WTC11 (cell line): ENCODE measurements around the gene ZNHIT2. TPM values are rescaled to one million over a fixed set of nuclear protein-coding genes. Genes with fewer than 3 reads are reported as not detected.

ENCODE experiments used
- ATAC-seq: fragments of 200-7000 bp; cut with Tn5 transposase; 2 replicates; pipeline ENCODE4 v1.10.0; 2021; ENCODE audit warnings: mild to moderate bottlenecking, moderate library complexity
- CTCF ChIA-PET: fragments of 300-600 bp; sonication (Branson Sonifier 250); formaldehyde crosslinking; loops from one replicate; lab custom pipeline; 2021; ENCODE audit warnings: antibody characterized with exemption; lab: Charles Lee
- POLR2A ChIA-PET: fragments of 350-600 bp; sonication (Branson Sonifier 250); formaldehyde crosslinking; loops from one replicate; lab custom pipeline; 2021; ENCODE audit warnings: antibody characterized with exemption; lab: Charles Lee
- DNase-seq: peaks from one replicate; pipeline ENCODE4 v3.0.0; 2021; ENCODE audit warnings: low spot score
- H3K27ac Mint-ChIP-seq: 2 replicates; pipeline ENCODE4 v1.8.0; 2021; ENCODE audit warnings: mixed read lengths
- H3K27me3 Mint-ChIP-seq: 2 replicates; pipeline ENCODE4 v1.8.0; 2021; ENCODE audit warnings: low read depth, mild to moderate bottlenecking, moderate library complexity, mixed read lengths
- H3K36me3 Mint-ChIP-seq: 2 replicates; pipeline ENCODE4 v1.8.0; 2021; ENCODE audit warnings: mixed read lengths
- H3K4me1 Mint-ChIP-seq: 2 replicates; pipeline ENCODE4 v1.8.0; 2022; ENCODE audit warnings: mixed read lengths
- H3K4me3 Mint-ChIP-seq: 2 replicates; pipeline ENCODE4 v1.8.0; 2021; ENCODE audit warnings: mild to moderate bottlenecking, moderate library complexity, mixed read lengths
- H3K9me3 Mint-ChIP-seq: 2 replicates; pipeline ENCODE4 v1.8.0; 2021; ENCODE audit warnings: mixed read lengths
- GABPB1 ChIP-seq: sonication (generic); formaldehyde crosslinking; IDR thresholded peaks from 2 replicates; pipeline ENCODE4 v1.8.1; 2023; ENCODE audit warnings: mild to moderate bottlenecking, missing genetic modification reagents
- GRHL2 ChIP-seq: fragments of 250-450 bp; sonication (Bioruptor Pico); IDR thresholded peaks from 2 replicates; pipeline ENCODE4 v1.8.0; 2022; ENCODE audit warnings: mild to moderate bottlenecking, moderate library complexity; ENCODE audit not compliant: insufficient replicate concordance, severe bottlenecking
- IRF2 ChIP-seq: sonication (generic); formaldehyde crosslinking; IDR thresholded peaks from 2 replicates; pipeline ENCODE4 v1.8.0; 2022; ENCODE audit warnings: low read depth, missing genetic modification reagents, borderline replicate concordance
- NR3C1 ChIP-seq: sonication (generic); formaldehyde crosslinking; conservative IDR thresholded peaks from 2 replicates; pipeline ENCODE4 v1.8.1; 2023; ENCODE audit warnings: low read depth, mild to moderate bottlenecking, missing genetic modification reagents
- OVOL2 ChIP-seq: fragments of 250-450 bp; sonication (Bioruptor Pico); IDR thresholded peaks from 2 replicates; pipeline ENCODE4 v1.9.0; 2021; ENCODE audit warnings: mild to moderate bottlenecking, borderline replicate concordance
- SMAD4 ChIP-seq: sonication (generic); formaldehyde crosslinking; IDR thresholded peaks from 2 replicates; pipeline ENCODE4 v1.8.0; 2022; ENCODE audit warnings: mild to moderate bottlenecking, missing genetic modification reagents
- ZBTB21 ChIP-seq: sonication (generic); formaldehyde crosslinking; IDR thresholded peaks from 2 replicates; pipeline ENCODE4 v1.8.1; 2023; ENCODE audit warnings: mild to moderate bottlenecking, missing genetic modification reagents, borderline replicate concordance
- ZNF416 ChIP-seq: fragments of 250-450 bp; sonication (Bioruptor Pico); IDR thresholded peaks from 2 replicates; pipeline ENCODE4 v1.9.0; 2021; ENCODE audit warnings: mild to moderate bottlenecking, inconsistent platforms
- total RNA-seq: library from RNA; stranded (reverse); gene quantifications from 3 replicates; pipeline ENCODE4 v1.2.3, GENCODE V29; 2021
- TF ChIP-seq, protein P1 (sequence below): sonication (generic); formaldehyde crosslinking; IDR thresholded peaks from 2 replicates; pipeline ENCODE4 v1.8.0; 2023; ENCODE audit warnings: missing genetic modification reagents, mild to moderate bottlenecking, borderline replicate concordance
- TF ChIP-seq, protein P2 (sequence below): sonication (generic); formaldehyde crosslinking; conservative IDR thresholded peaks from 2 replicates; pipeline ENCODE4 v1.8.1; 2022; ENCODE audit warnings: mild to moderate bottlenecking, missing genetic modification reagents
- TF ChIP-seq, protein P3 (sequence below): sonication (generic); formaldehyde crosslinking; IDR thresholded peaks from 2 replicates; pipeline ENCODE4 v1.8.0; 2022; ENCODE audit warnings: mild to moderate bottlenecking, missing genetic modification reagents

Gene ZNHIT2
- total RNA-seq, 1 experiment from 2014 or later, result 16.7 TPM

DNA sequence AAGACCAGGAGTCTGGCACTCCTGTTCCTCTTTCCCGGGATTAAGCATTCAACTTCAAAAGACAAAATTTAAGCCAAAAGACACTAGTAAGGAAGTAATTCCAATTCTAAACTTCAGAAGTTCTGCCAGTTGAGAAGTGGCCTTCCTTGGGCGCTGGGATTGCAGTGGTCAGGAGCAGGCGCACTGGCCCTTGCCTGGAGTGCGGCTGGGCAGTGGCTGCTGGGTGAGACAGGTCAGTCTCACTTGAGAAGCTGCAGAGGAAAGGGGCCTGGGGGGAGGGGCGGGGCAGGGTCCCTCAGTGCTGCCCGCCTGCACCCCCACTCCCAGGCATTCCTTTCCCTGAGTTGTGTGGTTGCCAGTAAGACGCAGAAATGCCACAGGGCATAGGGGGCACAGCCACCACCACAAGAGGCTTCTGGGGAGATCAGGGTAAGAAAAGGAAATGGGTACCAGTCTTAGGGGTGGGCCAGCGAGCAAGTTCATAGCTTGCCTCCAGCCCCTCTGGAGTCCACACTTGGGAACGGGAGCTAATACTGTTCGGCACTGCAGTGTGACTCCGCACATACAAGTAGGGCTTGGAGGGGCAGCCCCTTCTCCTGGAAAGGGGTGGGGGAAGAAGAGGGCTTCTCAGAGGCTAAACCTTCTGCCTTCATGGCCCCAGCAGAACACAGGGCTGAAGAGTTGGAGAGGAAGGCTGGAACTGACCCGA is 10.1 kb upstream of the ZNHIT2 start (continued):
- TF ChIP-seq, protein P1, sequence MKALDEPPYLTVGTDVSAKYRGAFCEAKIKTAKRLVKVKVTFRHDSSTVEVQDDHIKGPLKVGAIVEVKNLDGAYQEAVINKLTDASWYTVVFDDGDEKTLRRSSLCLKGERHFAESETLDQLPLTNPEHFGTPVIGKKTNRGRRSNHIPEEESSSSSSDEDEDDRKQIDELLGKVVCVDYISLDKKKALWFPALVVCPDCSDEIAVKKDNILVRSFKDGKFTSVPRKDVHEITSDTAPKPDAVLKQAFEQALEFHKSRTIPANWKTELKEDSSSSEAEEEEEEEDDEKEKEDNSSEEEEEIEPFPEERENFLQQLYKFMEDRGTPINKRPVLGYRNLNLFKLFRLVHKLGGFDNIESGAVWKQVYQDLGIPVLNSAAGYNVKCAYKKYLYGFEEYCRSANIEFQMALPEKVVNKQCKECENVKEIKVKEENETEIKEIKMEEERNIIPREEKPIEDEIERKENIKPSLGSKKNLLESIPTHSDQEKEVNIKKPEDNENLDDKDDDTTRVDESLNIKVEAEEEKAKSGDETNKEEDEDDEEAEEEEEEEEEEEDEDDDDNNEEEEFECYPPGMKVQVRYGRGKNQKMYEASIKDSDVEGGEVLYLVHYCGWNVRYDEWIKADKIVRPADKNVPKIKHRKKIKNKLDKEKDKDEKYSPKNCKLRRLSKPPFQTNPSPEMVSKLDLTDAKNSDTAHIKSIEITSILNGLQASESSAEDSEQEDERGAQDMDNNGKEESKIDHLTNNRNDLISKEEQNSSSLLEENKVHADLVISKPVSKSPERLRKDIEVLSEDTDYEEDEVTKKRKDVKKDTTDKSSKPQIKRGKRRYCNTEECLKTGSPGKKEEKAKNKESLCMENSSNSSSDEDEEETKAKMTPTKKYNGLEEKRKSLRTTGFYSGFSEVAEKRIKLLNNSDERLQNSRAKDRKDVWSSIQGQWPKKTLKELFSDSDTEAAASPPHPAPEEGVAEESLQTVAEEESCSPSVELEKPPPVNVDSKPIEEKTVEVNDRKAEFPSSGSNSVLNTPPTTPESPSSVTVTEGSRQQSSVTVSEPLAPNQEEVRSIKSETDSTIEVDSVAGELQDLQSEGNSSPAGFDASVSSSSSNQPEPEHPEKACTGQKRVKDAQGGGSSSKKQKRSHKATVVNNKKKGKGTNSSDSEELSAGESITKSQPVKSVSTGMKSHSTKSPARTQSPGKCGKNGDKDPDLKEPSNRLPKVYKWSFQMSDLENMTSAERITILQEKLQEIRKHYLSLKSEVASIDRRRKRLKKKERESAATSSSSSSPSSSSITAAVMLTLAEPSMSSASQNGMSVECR, result no peak
- TF ChIP-seq NR3C1 (CRISPR knock-in tag), result no peak
- TF ChIP-seq, protein P2, sequence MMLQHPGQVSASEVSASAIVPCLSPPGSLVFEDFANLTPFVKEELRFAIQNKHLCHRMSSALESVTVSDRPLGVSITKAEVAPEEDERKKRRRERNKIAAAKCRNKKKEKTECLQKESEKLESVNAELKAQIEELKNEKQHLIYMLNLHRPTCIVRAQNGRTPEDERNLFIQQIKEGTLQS (CRISPR knock-in tag), result no peak
- no peak for TF ChIP-seq SMAD4 (CRISPR knock-in tag)
- no peak for TF ChIP-seq ZNF416 (CRISPR knock-in tag)
- TF ChIP-seq OVOL2 (CRISPR knock-in tag), result no peak

DNA sequence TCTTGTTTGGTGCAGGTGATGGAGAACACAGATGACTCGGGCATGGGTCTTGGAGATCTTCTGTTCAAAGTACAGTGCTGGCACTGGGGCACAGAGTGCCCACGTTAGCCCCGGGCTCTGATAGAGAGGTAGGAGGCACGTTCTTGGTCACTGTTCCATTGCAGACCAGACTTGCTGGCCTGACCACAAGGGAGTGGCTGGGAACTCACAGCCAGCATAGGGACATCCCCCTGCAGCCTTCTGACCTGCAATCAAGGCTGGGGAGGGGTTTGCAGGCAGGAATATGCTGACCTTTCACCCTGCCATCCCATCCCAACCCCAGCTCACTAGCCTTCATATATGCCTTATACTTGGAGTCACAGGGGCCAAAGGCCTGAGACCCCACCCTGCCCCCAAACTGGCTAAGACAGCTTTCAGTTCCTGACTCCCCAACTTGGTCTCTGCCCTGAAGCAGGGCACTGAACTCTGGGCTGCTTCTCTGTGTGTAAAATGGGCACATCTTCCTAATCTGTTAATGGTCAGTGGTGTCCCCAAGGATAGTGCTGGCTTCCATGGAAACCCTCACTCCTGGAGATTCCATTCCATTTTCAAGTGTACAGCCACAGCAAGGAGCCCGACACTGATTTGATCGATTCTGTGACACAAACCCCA is 9.2 kb upstream of the ZNHIT2 start:
- H3K27ac Mint-ChIP-seq, result no peak overlapping the region
- CTCF ChIA-PET, result interaction anchor here (0.6 to 2.2 kb wide), 3 partner anchors 13 to 77 kb away, joined by 3 to 7 read pairs (median 3); no protein-coding TSS in a partner anchor
- DNase-seq, result no peak

DNA sequence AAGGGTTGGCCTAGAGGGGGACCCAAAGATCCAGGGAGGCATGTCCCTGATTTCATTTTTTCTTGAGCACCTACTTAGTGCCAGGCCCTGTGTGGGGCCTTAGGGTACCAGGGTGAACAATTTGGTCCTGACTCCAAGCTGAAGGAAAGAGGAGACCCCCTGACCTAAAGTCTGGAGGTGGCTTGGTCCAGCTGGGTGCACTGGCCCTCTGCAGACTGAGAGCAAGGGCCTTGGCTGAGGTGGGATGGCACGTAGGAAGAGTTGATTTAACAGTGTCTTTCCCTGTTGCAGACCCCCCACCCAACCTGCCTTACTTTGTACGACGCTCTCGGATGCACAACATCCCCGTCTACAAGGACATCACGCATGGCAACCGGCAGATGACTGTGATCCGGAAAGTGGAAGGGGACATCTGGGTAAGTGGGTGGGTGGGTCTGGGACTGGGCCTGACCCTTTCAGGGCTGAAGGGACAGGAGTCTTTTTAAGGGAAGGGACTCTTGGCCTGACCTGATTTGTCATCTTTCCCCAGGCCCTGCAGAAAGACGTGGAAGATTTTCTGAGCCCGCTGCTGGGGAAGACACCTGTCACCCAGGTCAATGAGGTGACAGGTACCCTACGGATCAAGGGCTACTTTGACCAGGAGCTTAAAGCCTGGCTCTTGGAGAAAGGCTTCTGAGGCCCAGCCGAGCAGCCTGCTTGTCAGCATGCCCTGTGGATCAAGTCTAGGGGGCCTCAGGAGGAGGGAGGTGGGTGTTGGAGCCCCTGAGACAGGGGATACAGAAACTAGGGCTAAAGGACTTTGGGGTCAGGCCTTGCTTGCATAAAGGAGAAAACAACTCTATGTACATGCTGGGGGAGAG is 7.9 kb upstream of the ZNHIT2 start:
- POLR2A ChIA-PET, result no interaction called here
- no peak for DNase-seq

More for the DNA sequence above, 9.2 kb upstream of the ZNHIT2 start:
- H3K4me3 Mint-ChIP-seq, result no peak overlapping the region
- TF ChIP-seq IRF2 (CRISPR knock-in tag) (no peak), GABPB1 (CRISPR knock-in tag) (no peak)
- no peaks in the 10 kb centered on the region for H3K9me3 Mint-ChIP-seq
- peaks cover 31% of the 10 kb centered on the region for H3K36me3 Mint-ChIP-seq
- peaks cover 8% of the 10 kb centered on the region for H3K4me1 Mint-ChIP-seq
- POLR2A ChIA-PET, result no interaction called here
- ATAC-seq, result no peak
- H3K27me3 Mint-ChIP-seq, result no peaks in the 10 kb centered on the region

More for the DNA sequence above, 7.9 kb upstream of the ZNHIT2 start:
- Mint-ChIP-seq H3K27ac (no peak overlapping the region), H3K27me3 (no peaks in the 10 kb centered on the region), H3K36me3 (peaks cover 38% of the 10 kb centered on the region), H3K4me3 (no peak overlapping the region), H3K9me3 (no peaks in the 10 kb centered on the region), H3K4me1 (peaks cover 14% of the 10 kb centered on the region)
- ATAC-seq, result no peak
- TF ChIP-seq GRHL2 (CRISPR knock-in tag) (no peak), ZBTB21 (CRISPR knock-in tag) (no peak)
- TF ChIP-seq, protein P3, sequence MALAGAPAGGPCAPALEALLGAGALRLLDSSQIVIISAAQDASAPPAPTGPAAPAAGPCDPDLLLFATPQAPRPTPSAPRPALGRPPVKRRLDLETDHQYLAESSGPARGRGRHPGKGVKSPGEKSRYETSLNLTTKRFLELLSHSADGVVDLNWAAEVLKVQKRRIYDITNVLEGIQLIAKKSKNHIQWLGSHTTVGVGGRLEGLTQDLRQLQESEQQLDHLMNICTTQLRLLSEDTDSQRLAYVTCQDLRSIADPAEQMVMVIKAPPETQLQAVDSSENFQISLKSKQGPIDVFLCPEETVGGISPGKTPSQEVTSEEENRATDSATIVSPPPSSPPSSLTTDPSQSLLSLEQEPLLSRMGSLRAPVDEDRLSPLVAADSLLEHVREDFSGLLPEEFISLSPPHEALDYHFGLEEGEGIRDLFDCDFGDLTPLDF, result no peak
- CTCF ChIA-PET, result interaction anchor here (2.2 kb wide), 1 partner anchor 12 kb away, joined by 7 read pairs; no protein-coding TSS in a partner anchor
